GM21367 (cell line): ENCODE results near the gene GNAI2.
"Not testable (repeated sequence)": the region's sequence is repeated elsewhere in the genome, so short reads cannot be mapped to it uniquely, and the experiment has no call there.

Source experiments
- ATAC-seq: cut with Tn5 transposase; IDR thresholded peaks from one replicate; pipeline ENCODE4 v1.9.1; 2021; ENCODE audit not compliant: unreplicated experiment

The GNAI2 gene

DNA sequence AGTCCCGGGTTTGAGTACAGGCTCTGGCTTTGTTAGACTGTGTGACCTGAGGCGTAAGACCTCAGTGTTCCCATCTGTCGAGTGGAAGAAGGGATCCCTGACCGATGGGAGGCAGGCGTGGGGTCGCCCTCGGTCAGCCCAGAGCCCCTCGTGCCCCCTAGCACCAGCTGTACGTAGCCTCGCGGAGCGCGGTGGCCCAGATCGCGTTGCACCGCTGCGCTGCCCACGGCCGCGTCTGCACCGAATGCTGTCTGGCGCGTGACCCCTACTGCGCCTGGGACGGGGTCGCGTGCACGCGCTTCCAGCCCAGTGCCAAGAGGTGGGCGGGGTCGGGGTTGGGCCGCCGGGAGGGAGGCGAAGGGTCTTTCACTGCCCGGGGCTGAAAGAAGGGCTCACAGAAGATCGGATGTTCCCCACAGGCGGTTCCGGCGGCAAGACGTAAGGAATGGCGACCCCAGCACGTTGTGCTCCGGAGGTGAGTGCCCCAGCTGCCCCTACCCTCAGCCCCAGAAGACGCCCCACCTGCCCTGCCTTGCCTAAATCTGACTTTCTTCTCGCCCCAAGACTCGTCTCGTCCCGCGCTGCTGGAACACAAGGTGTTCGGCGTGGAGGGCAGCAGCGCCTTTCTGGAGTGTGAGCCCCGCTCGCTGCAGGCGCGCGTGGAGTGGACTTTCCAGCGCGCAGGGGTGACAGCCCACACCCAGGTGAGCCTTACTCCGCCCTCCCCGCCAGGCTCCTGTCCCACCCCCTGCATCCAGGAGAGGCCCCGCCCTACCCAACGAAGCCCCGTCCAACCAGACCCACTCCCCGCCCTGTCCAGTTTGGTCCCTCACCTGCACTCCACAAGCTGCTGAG lies 39.4 kb downstream of the GNAI2 start:
- no peak for ATAC-seq

DNA sequence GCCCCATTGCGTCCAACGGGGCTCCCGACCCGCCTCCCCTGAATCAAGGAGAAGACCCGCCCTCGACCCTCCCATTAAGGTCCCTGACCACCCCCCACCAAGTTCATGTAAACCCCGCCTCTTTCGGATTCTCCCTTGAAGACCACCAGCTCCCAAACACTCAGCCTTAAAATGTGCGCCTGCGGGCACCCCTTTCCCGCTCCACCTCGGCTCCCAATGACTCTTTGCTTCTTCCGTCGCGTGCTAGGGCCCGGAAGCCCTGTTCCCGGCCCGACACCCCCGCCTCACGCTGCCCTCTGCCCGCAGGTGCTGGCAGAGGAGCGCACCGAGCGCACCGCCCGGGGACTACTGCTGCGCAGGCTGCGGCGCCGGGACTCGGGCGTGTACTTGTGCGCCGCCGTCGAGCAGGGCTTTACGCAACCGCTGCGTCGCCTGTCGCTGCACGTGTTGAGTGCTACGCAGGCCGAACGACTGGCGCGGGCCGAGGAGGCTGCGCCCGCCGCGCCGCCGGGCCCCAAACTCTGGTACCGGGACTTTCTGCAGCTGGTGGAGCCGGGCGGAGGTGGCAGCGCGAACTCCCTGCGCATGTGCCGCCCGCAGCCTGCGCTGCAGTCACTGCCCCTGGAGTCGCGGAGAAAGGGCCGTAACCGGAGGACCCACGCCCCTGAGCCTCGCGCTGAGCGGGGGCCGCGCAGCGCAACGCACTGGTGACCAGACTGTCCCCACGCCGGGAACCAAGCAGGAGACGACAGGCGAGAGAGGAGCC lies 40.2 kb downstream of the GNAI2 start:
- no peak for ATAC-seq

DNA sequence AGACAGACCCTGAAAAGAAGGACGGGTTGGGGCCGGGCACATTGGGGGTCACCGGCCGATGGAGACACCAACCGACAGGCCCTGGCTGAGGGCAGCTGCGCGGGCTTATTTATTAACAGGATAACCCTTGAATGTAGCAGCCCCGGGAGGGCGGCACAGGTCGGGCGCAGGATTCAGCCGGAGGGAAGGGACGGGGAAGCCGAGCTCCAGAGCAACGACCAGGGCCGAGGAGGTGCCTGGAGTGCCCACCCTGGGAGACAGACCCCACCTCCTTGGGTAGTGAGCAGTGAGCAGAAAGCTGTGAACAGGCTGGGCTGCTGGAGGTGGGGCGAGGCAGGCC lies 40.7 kb downstream of the GNAI2 start:
- no peak for ATAC-seq

DNA sequence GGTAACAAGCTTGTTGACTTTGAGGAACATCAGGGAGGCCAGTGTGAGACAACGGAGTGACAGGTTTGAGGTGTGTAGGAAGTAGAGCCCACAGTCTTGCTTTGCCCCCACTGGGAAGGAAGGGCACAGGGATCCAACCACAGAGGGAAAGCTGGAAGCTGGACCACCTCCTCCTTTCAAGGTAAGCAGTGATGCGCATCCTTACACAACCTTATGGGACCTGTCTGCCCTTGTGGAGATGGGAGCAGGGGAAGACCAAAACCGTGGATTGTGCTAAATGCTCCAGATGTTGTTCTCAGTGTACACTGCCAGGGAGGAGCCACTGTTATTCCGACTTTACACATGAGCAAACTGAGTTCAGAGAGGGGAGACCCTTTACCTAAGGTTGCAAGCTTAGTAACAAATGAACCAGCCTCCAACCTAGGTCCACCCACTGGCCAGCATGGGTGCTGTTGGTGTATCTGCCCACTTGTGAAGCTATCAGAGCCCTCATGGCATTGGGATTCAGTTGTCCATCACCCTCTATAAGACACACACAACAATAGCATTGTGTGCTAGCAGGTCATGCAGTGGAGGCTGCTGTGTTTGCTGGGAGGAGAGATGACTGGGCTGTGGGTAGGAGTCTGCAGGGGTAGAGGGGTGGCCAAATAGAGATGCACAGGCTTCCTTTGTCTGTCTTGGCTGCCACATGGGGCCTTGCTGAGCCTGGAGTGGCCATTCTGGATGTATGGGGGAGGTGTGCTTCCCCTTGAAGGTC lies 42.3 kb downstream of the GNAI2 start:
- ATAC-seq, result no peak

DNA sequence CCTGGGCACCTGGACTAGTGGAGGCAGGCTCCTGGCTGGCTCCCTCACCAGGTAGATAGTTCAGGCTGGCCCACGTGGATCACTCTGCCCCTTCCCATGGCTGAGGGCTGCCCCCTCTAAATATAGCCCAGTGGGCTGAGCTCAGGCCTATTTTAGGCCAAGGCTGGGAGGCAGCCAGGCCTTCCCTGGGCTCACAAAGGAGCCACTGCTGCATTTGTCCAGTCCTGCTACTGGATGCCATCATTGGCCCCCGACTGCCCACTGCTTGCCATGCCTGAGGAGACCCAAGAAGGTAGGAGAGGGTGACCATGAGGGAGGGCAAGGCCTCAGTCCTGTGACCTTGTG lies 42.8 kb downstream of the GNAI2 start, which contains the start of gene LSMEM2:
LSMEM2 (plus strand) TSS at position 208 of the 345 bp plus-strand sequence; CDS start at position 235, 27 bp downstream.
- ATAC-seq, result no peak

DNA sequence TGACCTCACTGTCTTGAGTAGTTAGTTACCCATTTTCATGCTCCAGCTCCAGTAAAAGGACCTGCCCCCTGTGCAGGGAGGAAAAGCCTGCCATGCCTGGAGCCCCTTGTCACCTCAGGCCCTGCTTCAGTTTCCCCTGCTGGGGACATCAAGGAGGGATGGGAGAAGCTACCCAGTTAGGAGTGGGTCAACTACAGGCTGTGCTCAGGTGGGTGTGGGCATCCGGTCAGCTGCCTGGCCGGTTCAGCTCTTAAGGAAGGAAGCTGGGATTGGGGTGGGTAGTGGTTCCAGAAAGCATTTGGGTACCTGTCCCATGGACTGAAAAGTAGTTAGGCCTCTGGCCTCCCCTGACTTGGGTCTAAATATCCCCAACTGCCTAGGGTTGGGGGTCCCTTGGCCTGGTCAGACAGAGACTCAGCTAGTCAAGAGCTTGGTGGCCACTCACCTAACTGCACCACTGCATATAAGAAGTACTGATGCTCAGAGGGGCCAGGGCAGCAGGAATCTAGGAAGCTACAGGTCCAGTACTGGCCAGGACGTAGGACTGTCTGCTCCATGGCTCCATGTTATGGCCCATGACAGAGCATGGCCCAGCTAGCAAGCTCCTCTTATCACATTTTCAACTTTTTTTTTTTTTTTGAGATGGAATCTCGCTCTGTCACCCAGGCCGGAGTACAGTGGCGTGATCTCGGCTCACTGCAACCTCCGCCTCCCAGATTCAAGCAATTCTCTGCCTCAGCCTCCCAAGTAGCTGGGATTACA lies 43.4 kb downstream of the GNAI2 start:
- no peak for ATAC-seq

DNA sequence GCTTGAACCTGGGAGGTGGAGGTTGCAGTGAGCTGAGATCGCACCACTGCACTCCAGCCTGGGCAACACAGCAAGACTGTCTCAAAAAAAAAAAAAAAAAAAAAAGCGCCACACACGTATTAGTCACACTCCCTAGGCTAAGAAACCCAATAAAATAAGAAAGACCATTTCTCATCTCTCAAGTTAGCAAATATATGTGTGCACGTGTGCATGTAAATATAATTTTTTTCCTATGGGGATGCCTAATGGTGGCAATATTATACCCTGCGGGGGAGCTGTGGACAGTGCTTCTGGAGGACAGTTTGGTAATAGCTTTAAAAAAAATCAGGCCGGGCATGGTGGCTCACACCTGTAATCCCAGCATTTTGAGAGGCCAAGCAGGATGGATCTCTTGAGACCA lies 48.1 kb downstream of the GNAI2 start:
- not testable (repeated sequence) for ATAC-seq

DNA sequence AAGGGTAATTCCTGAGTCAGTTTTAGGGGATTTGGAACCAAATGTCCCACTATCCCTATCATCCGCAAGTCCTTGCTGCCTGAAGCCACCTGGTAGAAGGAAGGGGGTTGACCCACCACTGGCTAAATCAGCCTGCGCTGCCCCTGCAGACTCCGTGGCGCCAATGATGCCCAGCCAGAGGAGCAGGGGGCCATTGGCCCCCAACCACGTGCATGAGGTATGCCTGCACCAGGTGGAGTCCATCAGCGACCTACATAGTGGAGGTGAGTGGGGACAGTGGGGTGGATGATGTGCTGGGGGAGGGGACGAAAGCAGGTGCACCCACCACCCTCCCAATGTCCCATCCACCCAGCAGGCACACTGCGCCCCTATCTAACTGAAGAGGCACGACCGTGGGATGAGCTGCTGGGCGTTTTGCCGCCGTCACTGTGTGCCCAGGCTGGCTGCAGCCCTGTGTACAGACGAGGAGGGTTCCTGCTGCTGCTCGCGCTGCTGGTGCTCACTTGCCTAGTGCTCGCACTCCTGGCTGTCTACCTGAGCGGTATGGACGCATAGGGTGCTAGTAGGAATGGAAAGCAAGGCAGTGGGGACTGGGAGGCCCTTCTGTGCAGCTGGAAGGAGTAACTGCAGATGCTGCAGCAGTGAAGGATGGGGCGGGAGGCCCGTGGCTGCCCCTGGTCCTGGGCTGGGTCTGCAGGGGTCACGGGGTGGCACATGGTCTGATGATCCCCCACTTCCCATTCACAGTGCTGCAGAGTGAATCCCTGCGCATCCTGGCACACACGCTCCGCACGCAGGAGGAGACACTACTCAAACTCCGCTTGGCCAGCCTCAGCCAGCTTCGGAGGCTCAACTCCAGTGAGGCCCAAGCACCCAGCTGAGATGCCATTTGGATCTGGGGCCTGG lies 50.6 kb downstream of the GNAI2 start:
- ATAC-seq, result no peak

DNA sequence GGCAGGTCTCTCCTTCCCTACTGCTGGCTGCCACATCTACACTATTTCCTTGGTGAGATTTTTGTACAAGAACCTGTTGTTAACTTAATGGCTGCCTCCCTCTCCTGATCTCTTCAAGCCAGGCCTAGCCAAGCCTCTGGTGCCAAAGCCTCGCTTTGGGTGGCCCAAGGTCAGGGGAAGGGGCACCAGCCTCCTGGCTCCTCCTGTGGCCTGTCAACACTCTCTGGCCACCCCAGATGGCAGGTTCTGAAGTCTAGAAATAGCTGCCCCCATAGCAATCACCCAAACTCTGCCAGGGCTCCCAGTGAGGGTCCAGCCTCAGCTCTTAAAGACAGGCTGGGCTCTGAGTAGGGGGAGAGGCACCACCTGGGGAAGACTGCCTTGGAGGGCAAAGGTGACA lies 51.3 kb downstream of the GNAI2 start:
- no peak for ATAC-seq

DNA sequence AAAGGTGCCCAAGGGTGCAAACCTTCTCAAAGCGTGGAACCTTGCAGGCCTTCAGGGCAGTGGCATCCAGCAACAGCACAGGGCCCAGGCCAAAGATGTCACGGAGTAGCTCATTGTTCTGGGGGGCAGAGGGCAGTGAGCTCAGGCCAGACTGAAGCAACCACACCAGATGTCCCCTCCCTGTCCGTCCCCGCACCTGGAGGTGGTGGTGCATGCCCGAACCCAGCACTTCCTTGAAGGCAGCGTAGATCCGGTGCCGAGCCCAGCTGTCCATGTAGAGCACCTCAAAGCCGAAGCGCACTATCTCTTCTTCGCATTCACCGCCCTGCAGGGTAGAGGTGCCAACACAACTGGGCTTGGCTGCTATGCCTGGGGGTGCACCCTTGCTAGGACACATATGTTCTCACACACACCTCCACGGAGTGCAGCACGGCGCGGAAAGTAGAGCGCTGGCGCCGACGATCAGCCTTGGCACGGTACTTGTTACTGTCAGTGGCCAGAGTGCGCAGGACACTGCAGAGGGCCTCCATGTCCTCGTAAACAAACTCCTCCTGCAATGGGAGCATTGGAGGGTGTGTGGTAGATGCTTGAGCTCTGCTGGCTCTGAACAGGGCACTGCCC lies 52.5 kb downstream of the GNAI2 start:
- ATAC-seq, result no peak

DNA sequence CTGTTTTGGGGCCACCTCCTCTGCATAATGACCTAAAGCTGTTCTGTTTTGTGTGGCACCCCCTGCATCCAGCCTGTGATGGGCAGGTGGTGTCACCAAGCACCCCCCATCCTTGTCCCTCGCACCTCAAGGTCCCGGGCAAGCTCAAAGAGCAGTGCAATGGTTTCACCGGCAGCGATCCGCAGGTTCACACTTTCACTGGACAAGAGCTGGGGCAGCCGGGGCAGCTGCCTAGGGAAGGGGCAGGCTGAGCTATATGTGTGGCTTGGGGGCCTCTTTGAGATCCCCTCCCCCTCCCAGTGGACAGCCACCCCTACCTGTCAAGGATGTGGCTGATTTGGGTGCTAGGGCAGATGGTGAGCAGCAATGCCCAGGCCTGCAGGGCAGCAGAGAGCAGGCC lies 53.1 kb downstream of the GNAI2 start:
- no peak for ATAC-seq

DNA sequence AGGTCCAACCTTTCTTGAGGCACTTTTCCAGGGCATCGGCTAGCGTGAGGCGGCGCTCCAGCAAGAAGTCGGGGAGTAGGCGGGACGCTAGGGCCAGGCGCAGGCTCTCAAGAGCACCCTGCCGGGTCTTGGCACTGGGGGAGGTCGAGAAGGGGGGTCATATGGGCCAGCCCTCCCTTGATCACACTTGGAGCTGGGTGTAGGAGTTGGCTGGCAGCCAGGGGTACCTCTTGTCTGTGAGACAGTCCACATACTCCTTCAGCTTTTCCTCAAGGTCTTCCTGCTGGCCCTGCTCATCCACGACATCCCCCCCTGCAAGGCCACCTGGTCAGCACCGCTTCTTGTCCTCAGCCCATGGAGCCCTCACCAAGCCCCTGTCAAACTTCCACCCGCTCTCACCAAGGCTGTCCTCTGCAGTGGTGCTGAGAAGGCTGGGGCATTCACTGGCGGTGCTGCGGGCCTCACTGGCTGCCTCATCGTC lies 54.2 kb downstream of the GNAI2 start:
- no peak for ATAC-seq

DNA sequence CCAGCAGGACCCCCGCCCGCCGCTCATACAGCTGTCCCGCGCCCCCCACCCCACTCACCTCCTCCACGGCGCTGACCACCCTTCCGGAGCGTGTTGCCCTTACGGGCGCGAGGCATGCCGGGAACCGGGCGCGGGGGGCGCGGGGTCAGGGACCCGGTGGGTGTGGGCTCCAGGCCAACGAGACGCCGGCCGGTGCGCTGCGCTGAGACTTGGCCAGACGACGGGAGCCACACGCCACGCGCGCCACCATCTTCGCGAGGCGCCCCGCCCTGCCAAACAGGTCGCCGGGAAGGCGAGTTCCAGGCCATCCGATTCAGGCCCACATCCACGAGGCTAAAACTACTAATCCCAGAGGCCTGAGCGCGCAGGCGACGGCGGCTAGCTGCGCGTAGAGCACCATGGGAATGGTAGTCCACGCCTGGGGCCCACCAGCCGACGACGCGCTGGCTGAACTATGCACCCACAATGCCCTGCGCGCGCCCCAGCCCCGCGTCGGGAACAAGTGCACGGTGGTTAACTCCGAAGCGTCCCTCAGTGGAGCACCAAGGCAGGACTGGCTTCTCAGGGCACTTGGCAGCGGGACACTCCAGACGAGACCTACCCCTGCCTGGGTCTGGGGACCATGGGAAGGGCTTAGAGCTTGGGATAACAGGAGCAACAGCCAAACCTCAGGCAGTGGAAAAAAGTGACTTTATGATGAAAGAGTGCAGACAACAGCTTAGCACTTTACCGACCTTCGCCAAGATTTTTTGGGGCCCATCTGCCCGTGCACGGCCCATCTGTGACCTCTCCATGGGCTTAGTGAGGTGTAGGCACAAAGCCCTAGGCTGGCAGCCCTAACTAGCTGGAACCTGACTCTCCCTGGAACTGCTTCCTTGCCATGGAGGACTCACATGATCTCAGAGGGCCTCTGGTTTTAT lies 56.4 kb downstream of the GNAI2 start, which contains the start of gene IFRD2:
IFRD2 (minus strand) TSS at position 271 of the 920 bp plus-strand sequence; CDS start at position 116, 155 bp downstream.
- peak; percentile 84 for ATAC-seq

DNA sequence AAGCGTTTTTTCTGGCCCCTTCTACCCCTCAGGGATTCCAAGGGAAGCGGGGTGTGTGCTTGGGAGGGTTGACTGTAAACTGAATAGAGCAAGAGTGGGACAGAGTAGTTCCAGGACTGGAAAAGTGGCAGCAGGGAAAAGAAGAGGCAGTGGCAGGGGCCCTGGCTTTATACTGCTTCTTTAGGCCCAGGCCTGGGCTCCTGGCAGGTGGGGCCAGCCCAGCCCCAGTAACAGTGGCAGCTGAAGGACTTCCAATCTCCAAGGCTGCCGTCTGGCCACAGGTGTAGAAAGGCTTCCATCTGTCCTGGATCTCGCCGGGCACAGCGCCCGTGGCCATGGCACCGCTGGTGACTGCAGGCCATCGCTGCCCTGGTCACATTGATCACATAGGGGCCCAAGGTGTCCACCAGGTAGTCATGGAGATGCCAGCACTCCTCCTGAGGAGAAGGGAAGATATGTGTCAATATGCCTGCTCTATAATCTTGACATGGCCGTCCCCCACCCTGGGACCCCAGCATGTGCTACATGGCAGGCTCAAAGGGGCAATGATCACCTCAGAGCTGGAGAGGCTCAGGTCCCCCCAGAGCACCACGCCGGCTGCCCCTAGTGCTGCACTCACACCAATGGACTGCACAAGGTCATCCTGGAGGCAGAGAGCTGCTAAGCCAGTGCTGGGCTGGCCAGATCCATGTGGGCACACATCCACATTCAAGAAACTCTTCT lies 57.2 kb downstream of the GNAI2 start:
- no peak for ATAC-seq

DNA sequence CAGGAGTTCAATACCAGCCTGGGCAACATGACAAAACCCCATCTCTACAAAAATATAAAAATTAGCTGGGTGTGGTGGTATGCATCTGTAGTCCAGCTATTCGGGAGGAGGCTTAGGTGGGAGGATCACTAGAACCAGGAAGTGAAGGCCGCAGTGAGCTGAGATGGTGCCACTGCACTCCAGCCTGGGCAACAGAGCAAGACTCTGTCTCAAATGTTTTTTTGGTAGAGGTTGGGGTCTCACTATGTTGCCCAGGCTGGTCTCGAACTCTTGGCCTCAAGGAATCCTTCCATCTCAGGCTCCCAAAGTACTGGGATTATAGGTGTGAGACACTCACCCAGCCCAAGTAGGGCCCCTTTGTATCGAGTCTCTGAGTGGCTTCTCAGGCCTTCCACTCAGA lies 58.1 kb downstream of the GNAI2 start:
- no peak for ATAC-seq

DNA sequence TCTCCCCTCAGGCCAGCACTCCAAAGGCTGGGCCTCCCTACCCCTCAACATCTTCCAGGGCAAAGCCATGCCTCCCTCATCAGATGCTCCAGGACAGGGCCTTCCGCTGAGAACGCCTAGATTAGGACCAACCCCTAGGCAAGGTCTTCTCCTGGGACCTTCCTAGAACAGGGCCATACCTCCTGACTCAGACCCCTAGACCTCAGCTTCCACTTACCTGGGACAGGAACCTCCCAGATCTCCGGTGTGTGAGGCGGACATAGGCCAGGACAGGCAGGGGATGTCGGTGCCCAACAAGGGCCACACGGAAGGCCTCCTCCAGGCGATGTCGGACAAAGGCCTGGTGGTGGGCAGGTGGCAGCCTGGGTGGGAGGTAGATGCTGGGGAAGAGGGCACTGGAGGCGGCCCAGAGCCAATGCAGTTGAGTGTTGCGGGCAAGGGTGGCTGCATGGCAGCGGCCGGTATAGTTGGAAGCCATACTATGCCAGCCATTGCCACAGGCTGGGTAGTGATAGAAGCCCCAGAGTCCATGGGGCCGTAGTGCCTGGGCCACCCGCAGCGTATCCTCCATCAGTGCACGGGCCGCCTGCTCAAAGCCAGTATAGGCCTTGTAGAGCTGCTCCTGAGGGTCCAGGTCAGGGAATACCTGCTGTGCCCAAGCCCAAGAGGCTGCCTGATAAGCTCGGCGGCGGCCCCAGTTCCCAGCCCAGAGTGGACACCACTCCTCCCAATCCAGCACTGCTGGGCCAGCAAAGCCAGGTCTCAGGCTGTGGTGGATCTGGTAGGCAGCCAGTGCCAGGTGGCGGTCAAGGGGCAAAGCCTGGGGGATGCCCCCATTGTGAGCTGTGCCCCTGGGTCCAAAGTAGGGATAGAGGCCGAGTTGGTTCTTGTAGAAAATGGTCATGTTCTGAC lies 58.7 kb downstream of the GNAI2 start:
- ATAC-seq, result no peak
